Activated T-helper 2 cell treated with anti-CD3 and anti-CD28 coated beads, Interferon-gamma antibody, Interleukin-2, Interleukin-4, amounts not matched to agents 10 μg/mL and 5 μg/mL and 100 μg/mL, durations not matched to agents 14 hours and 24 hours and 36 hours (primary cell): Measurements from ENCODE around the gene TUBA3E. TPM values are rescaled to one million over a fixed set of nuclear protein-coding genes. Genes with fewer than 3 reads are reported as not detected.
"Not testable (repeated sequence)": the region's sequence is repeated elsewhere in the genome, so short reads cannot be mapped to it uniquely, and the experiment has no call there.

ENCODE experiments used
- DNase-seq: peaks from one replicate; pipeline ENCODE4 v3.0.0; 2021; ENCODE audit warnings: low spot score
- H3K27ac Mint-ChIP-seq: one replicate; pipeline ENCODE4 v1.8.0; 2021; ENCODE audit warnings: mixed read lengths
- H3K27me3 Mint-ChIP-seq: one replicate; pipeline ENCODE4 v1.8.0; 2021; ENCODE audit warnings: low read depth, mixed read lengths
- H3K36me3 Mint-ChIP-seq: one replicate; pipeline ENCODE4 v1.8.0; 2021; ENCODE audit warnings: low read depth, mixed read lengths
- H3K4me1 Mint-ChIP-seq: one replicate; pipeline ENCODE4 v1.8.0; 2021; ENCODE audit warnings: low read depth, mixed read lengths
- H3K4me3 Mint-ChIP-seq: one replicate; pipeline ENCODE4 v1.8.0; 2021; ENCODE audit warnings: low read depth, mild to moderate bottlenecking, moderate library complexity, mixed read lengths
- H3K9me3 Mint-ChIP-seq: one replicate; pipeline ENCODE4 v1.8.0; 2021; ENCODE audit warnings: mixed read lengths
- intact Hi-C: fragments of 100-400 bp; cut with micrococcal nuclease; formaldehyde crosslinking; loops from one replicate; pipeline ENCODE4 v1.15.1; 2023
- total RNA-seq: library from RNA; stranded (reverse); gene quantifications from 2 replicates; pipeline ENCODE4 v1.2.3, GENCODE V29; 2022

TUBA3E gene
- not detected in 2 replicates for total RNA-seq

DNA sequence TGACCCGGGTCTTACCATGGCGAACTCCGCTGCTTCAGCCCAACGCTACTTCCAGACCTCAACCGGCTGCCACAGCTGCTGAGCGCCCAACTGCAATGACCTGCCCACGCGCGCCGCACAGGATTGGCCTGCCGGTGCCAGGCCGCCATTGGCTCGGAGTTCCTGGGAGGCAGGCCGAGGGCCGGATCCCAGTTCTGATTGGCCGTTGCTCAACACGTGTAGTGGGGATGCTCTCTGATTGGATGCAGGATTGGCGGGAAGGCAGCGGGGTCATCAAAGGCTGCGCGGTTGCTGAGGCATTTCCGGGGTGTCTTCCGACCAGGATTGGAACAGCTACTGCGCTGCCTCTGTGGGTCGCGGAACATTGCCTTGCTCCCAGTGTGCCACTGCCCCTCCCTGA lies at the start of gene TUBA3E:
Gene TUBA3E, minus strand, starts transcription at position 97 of the 400 bp plus-strand sequence. Its CDS starts 79 bp downstream, at position 18.
- H3K36me3 Mint-ChIP-seq = no peaks in the 10 kb centered on the region

DNA sequence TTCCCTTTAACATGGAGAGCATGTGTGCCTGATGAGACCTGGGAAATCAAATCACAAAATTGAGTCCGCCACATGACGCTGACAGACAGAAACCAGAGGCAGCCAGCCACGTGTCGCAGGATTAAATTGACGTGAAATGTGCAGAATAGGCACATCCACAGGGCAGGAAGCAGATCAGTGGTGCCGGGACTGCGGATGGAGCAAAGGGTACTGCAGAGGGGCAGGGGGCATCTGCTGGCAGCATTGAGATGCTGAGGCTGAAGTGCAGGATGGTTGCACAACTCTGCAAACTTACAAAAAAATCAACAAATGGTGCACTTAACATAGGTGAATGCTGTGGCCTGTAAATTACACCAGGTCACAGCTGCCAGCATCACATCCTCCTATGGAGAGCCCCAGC lies 48.2 kb upstream of the TUBA3E start:
- H3K9me3 Mint-ChIP-seq = no peaks in the 10 kb centered on the region
- no peak overlapping the region for H3K27ac Mint-ChIP-seq
- H3K36me3 Mint-ChIP-seq = no peaks in the 10 kb centered on the region
- no peak overlapping the region for H3K4me3 Mint-ChIP-seq
- no peak for DNase-seq
- intact Hi-C loops = no loop called here
- no peaks in the 10 kb centered on the region for H3K4me1 Mint-ChIP-seq
- peaks cover 21% of the 10 kb centered on the region for H3K27me3 Mint-ChIP-seq

More for the DNA sequence above, at the start of gene TUBA3E:
- Mint-ChIP-seq H3K9me3 (no peaks in the 10 kb centered on the region), H3K27me3 (no peaks in the 10 kb centered on the region), H3K27ac (no peak within 1 kb of the TSS), H3K4me3 (no peak within 1 kb of the TSS), H3K4me1 (no peaks in the 10 kb centered on the region)
- no peak for DNase-seq
- intact Hi-C loops = no loop called here

DNA sequence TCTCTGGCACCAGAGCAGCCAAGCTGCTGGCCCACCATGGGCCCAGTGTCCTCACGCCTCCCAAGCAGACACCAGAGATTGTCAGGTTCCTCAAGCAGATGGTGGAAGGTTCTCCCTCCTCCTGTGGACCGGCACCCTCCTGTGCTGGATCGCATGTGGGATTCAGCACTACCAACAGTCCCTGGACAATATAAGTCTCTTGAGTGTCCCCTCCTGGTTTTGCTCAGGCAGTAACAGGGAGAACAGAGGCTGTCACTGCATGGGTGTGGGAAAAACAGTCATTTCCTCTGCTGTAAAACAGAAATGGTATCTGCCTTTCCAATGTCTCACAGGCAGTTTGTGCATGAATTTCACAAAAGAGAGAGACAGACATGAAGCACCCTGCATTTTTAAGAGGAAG lies 47.7 kb upstream of the TUBA3E start:
- Mint-ChIP-seq H3K4me3 (no peak overlapping the region), H3K27ac (no peak overlapping the region), H3K36me3 (no peaks in the 10 kb centered on the region), H3K27me3 (peaks cover 21% of the 10 kb centered on the region), H3K9me3 (no peaks in the 10 kb centered on the region), H3K4me1 (no peaks in the 10 kb centered on the region)
- no peak for DNase-seq
- intact Hi-C loops = no loop called here

DNA sequence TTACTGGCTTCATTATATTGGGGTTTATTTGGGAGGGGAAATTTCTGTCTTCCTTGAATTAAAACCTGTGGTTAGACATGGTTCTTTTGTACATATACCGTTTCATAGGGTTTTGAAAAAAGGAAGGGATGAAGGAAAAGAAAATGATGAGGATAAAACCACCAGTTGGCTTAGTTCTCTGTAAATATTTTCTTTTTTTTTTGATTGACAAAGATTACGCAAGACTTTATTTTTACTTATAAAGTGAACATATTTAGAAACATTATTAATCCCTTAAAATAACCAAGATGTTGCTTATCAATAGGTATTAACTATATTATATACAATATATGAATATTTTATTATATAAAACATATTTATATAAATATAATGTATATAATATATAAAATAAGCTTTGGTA lies 45.1 kb upstream of the TUBA3E start:
- no peak for DNase-seq
- Mint-ChIP-seq H3K4me3 (no peak overlapping the region), H3K27me3 (peaks cover 5% of the 10 kb centered on the region), H3K27ac (no peak overlapping the region), H3K36me3 (no peaks in the 10 kb centered on the region), H3K9me3 (no peaks in the 10 kb centered on the region), H3K4me1 (no peaks in the 10 kb centered on the region)
- intact Hi-C loops = no loop called here

DNA sequence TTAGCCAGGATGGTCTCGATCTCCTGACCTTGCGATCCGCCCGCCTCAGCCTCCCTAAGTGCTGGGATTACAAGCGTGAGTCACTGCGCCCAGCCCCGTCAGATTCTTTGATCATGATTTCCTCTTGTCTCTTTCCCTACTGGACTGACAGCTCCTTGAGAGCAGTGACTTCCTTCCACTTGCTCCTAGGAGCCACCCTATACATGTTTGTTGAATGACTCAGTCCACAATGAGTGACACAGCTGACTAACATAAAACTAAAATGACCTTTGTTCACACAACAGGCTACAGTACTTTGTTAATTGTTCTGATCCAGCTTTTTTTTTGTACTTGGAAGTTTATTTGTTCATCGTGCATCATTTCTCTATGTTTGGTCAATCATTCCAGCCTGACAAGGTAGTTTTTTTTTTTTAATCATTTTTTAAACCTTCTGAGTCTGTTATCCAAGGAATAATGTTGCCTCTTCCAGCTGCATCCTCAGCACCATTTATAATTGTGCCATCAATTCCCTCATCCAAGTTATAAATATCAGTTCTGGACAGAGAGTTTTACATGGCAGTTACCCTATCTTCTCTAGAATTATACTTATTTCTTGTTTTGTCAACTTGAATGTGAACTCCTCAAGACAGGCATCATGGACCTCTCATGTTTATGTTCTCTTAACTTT lies 42.9 kb upstream of the TUBA3E start:
- H3K27ac Mint-ChIP-seq = no peak overlapping the region

DNA sequence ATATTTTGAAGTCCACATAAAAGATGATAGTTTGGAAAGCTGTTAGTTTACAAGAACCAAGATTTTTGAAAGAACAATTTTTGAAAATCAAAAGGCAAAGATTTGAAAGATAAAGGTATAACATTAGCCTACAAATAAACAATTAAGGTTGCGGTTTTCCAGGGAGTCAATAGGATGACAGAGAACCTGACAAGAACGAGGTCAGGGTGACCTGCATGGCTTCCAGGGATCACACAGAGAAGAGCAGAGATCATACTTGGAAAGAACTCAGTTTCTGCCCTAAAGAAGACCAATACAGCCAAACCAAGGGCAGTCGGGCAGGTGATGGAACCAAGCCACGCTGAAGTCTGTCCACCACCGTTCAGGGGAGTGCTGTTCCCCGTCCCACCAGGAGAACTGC lies 41.3 kb upstream of the TUBA3E start:
- H3K27me3 Mint-ChIP-seq, intact Hi-C loops, H3K27ac Mint-ChIP-seq, H3K4me1 Mint-ChIP-seq, H3K4me3 Mint-ChIP-seq, H3K36me3 Mint-ChIP-seq, DNase-seq, H3K9me3 Mint-ChIP-seq: not testable (repeated sequence)

More for the DNA sequence above, 42.9 kb upstream of the TUBA3E start:
- no peak overlapping the region for H3K4me3 Mint-ChIP-seq
- DNase-seq = no peak
- intact Hi-C loops = no loop called here
- peaks cover 2% of the 10 kb centered on the region for H3K27me3 Mint-ChIP-seq
- no peaks in the 10 kb centered on the region for H3K36me3 Mint-ChIP-seq
- no peaks in the 10 kb centered on the region for H3K4me1 Mint-ChIP-seq
- H3K9me3 Mint-ChIP-seq = no peaks in the 10 kb centered on the region

DNA sequence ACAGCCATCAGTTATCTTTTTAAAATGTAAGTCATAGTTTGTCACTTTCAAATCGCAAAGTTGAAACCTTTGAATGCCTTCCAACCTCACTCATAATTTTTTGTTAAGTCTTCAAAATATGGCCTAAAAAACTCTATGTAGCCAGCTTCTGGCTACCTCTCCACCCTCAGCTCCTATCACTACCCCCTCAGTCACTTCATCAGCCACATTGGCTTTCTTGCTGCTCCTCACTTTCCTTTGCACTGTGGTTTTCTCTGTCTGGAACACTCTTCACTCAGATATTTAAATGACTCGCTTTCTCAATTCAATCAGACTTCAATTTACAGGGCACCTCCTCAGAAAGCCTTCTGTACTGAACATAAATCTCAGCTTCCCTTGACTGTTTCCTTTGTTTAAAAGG lies 34.8 kb upstream of the TUBA3E start:
- intact Hi-C loops = not testable (repeated sequence)

DNA sequence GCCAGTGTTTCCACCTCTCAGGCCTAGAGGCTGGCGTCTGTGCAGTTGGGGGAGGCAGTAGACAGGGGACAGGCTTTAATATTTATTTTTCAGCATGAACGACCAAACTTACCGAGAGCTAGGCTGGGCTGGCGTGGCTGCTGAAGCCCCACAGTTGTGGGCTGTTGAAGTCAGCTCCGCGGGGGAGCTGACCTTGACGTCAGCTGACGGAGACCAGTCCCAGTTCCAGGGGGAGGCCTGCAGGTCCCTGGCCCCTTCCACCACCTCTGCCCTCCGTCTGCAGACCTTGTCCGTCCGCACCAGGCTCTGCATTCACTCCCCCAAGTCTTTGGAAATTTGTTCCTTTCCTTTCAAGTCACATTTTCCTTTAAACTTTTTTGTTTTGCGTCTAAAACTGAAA lies 33.4 kb upstream of the TUBA3E start:
- no peak for DNase-seq
- intact Hi-C loops = no loop called here
- H3K4me1 Mint-ChIP-seq = no peaks in the 10 kb centered on the region
- no peak overlapping the region for H3K4me3 Mint-ChIP-seq
- H3K27ac Mint-ChIP-seq = no peak overlapping the region
- peaks cover 3% of the 10 kb centered on the region for H3K9me3 Mint-ChIP-seq
- H3K36me3 Mint-ChIP-seq = no peaks in the 10 kb centered on the region
- H3K27me3 Mint-ChIP-seq = no peaks in the 10 kb centered on the region

More for the DNA sequence above, 34.8 kb upstream of the TUBA3E start:
- not testable (repeated sequence) for H3K4me1 Mint-ChIP-seq, H3K27ac Mint-ChIP-seq, DNase-seq, H3K9me3 Mint-ChIP-seq, H3K4me3 Mint-ChIP-seq, H3K27me3 Mint-ChIP-seq, H3K36me3 Mint-ChIP-seq

DNA sequence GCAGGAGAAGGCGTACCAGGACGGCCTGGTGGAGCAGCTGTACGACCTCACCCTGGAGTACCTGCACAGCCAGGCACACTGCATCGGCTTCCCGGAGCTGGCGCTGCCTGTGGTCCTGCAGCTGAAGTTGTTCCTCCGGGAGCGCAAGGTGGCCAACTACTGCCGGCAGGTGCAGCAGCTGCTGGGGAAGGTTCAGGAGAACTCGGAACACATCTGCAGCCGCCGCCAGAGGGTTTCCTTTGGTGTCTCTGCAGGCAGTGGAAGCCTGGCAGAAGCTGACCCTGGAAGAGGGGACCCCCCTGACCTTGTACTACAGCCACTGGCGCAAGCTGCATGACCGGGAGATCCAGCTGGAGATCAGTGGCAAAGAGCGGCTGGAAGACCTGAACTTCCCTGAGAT lies 32.7 kb upstream of the TUBA3E start:
- intact Hi-C loops, H3K27ac Mint-ChIP-seq, H3K36me3 Mint-ChIP-seq, H3K27me3 Mint-ChIP-seq, H3K4me3 Mint-ChIP-seq, H3K4me1 Mint-ChIP-seq, DNase-seq, H3K9me3 Mint-ChIP-seq: not testable (repeated sequence)

DNA sequence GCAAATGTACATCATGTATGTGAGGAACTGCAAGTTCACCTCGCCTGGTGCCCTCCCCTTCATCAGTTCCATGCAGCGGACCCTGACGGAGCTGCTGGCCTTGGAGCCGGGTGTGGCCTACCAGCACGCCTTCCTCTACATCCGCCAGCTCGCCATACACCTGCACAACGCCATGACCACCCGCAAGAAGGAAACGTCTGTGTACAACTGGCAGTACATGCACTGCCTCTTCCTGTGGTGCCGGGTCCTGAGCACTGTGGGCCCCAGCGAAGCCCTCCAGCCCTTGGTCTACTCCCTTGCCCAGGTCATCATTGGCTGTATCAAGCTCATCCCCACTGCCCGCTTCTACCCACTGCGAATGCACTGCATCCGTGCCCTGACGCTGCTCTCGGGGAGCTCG lies 32.1 kb upstream of the TUBA3E start:
- H3K9me3 Mint-ChIP-seq, H3K4me3 Mint-ChIP-seq, H3K36me3 Mint-ChIP-seq, DNase-seq, intact Hi-C loops, H3K4me1 Mint-ChIP-seq, H3K27ac Mint-ChIP-seq, H3K27me3 Mint-ChIP-seq: not testable (repeated sequence)

DNA sequence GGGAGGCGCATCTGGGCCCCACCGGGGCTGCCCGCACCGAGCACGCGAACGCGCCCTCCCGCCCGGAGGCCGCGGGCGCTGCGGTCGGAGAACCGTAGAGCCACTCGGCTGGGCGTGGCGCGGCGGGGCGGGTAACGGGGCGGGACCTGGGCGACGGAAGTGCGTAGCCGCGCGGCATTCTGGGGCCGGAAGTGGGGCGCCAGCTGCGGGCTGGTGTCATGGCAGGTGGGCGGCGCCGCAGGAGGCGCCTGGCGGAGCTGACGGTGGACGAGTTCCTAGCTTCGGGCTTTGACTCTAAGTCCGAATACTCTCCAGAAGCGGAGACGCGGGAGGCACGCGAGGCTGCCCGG lies 30.9 kb upstream of the TUBA3E start:
- H3K36me3 Mint-ChIP-seq, H3K4me1 Mint-ChIP-seq, H3K27ac Mint-ChIP-seq, H3K9me3 Mint-ChIP-seq, intact Hi-C loops, H3K27me3 Mint-ChIP-seq: not testable (repeated sequence)
- peak overlapping the region; percentile 72 for H3K4me3 Mint-ChIP-seq
- peak; percentile 62 for DNase-seq

DNA sequence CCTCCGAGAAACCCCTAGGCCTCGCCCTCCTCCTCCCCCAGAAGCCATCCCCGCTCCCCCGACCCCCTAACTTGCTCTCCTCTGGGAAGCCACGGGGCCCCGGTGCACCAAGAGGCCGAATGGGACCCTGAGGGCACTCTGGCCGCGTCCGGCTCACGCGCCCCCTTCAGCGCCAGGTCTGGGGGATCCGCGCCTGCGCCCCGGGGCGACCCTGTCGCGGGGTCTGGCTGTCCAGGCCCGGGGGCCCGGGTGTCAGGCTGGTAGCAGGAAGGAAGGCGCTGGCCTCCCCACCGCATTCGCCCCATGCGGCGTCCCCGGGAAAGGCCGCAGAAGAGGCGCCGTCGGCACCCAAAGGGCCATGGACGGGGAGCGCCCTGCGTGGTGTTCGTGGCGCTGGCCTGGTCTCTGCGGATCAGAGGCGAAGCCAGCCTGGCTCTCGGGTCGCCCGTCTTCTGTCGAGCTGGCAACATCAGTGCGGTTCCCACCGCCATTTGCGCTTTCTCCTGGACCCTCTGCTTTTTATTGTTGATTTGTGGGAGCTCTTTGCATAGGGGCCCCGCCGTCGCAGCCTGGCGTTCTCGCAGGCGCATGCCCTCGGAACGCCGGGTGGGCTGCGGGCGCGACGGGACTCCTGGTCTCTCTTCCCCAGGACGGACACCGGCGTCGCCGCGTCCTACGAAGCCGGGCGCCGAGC lies 30.4 kb upstream of the TUBA3E start:
- H3K4me3 Mint-ChIP-seq, H3K9me3 Mint-ChIP-seq, H3K27me3 Mint-ChIP-seq, H3K4me1 Mint-ChIP-seq, H3K36me3 Mint-ChIP-seq, DNase-seq, H3K27ac Mint-ChIP-seq, intact Hi-C loops: not testable (repeated sequence)

DNA sequence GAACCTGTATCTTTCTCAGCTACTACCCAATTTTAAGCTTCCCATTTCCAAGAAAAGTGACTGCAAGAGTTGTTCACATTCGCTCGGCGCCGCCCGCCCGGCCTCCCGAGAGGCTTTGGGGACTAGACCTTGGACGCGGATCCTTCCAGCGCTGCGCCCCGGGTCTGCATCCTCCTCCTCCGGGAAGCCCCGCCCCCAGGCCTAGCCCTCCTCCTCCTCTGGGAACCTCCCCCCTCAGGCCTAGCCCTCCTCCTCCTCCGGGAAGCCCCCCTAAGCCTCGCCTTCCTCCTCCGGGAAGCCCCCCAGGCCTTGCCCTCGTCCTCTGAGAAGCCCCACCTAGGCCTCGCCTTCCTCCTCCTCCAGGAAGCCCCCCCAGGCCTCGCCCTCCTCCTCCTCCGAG lies 29.8 kb upstream of the TUBA3E start:
- H3K4me1 Mint-ChIP-seq, intact Hi-C loops, H3K9me3 Mint-ChIP-seq, H3K4me3 Mint-ChIP-seq, DNase-seq, H3K27ac Mint-ChIP-seq, H3K36me3 Mint-ChIP-seq, H3K27me3 Mint-ChIP-seq: not testable (repeated sequence)
